GM23338 (cell line): Measurements from ENCODE around the gene CDH5. TPM values are rescaled to one million over a fixed set of nuclear protein-coding genes. Genes with fewer than 3 reads are reported as not detected.

Experiments used
- ATAC-seq: fragments of 200-7000 bp; cut with Tn5 transposase; 3 replicates; pipeline ENCODE4 v1.9.1; 2020
- DNase-seq: peaks from one replicate; pipeline ENCODE4 v3.0.0-alpha.2; 2015; ENCODE audit warnings: low spot score
- H2AFZ ChIP-seq: fragments of 200-600 bp; sonication (generic); 2 replicates; pipeline ENCODE4 v1.8.0; 2016; ENCODE audit warnings: antibody characterized with exemption, mild to moderate bottlenecking, moderate library complexity
- H3F3A ChIP-seq: fragments of 200-600 bp; sonication (generic); replicated peaks from 2 replicates; pipeline ENCODE4 v1.8.0; 2017; ENCODE audit warnings: antibody characterized with exemption, mixed run types, low read depth
- H3K27ac ChIP-seq: fragments of 200-600 bp; sonication (generic); 2 replicates; pipeline ENCODE4 v1.6.1; 2016; ENCODE audit warnings: low read depth
- H3K27me3 ChIP-seq: fragments of 200-600 bp; sonication (generic); 2 replicates; pipeline ENCODE4 v1.8.0; 2016; ENCODE audit warnings: mild to moderate bottlenecking, mixed run types, moderate library complexity; ENCODE audit not compliant: insufficient read depth
- H3K36me3 ChIP-seq: fragments of 200-600 bp; sonication (generic); 2 replicates; pipeline ENCODE4 v1.8.0; 2016; ENCODE audit warnings: mild to moderate bottlenecking; ENCODE audit not compliant: insufficient read depth
- H3K4me1 ChIP-seq: fragments of 200-600 bp; sonication (generic); 2 replicates; pipeline ENCODE4 v1.8.0; 2016; ENCODE audit warnings: mild to moderate bottlenecking, moderate library complexity; ENCODE audit not compliant: insufficient read depth
- H3K4me2 ChIP-seq: fragments of 200-600 bp; sonication (generic); 2 replicates; pipeline ENCODE4 v1.7.1; 2017; ENCODE audit warnings: mixed run types
- H3K4me3 ChIP-seq: fragments of 200-600 bp; sonication (generic); 2 replicates; pipeline ENCODE4 v1.6.1; 2016; ENCODE audit warnings: mixed run types
- H3K79me2 ChIP-seq: fragments of 200-600 bp; sonication (generic); replicated peaks from 2 replicates; pipeline ENCODE4 v1.8.0; 2017; ENCODE audit warnings: mild to moderate bottlenecking; ENCODE audit not compliant: insufficient read depth
- H3K9me2 ChIP-seq: fragments of 200-600 bp; sonication (generic); 2 replicates; pipeline ENCODE4 v1.8.0; 2017; ENCODE audit not compliant: insufficient read depth
- H4K20me1 ChIP-seq: fragments of 200-600 bp; sonication (generic); replicated peaks from 2 replicates; pipeline ENCODE4 v1.8.0; 2017; ENCODE audit warnings: mild to moderate bottlenecking; ENCODE audit not compliant: insufficient read depth
- H3K27ac Mint-ChIP-seq: 2 replicates; pipeline ENCODE4 v1.8.0; 2020; ENCODE audit warnings: inconsistent platforms, mild to moderate bottlenecking, moderate library complexity, mixed read lengths
- H3K27me3 Mint-ChIP-seq: 3 replicates; pipeline ENCODE4 v1.8.0; 2022; ENCODE audit warnings: low read depth, mild to moderate bottlenecking, moderate library complexity, mixed read lengths, inconsistent platforms; ENCODE audit not compliant: insufficient read depth, poor library complexity
- H3K36me3 Mint-ChIP-seq: 3 replicates; pipeline ENCODE4 v1.8.0; 2021; ENCODE audit warnings: low read depth, mild to moderate bottlenecking, inconsistent platforms, moderate library complexity, mixed read lengths
- H3K4me1 Mint-ChIP-seq: 3 replicates; pipeline ENCODE4 v1.8.0; 2020; ENCODE audit warnings: mild to moderate bottlenecking, inconsistent platforms, mixed read lengths
- H3K4me3 Mint-ChIP-seq: 3 replicates; pipeline ENCODE4 v1.8.0; 2021; ENCODE audit warnings: moderate library complexity, mild to moderate bottlenecking, inconsistent platforms, mixed read lengths
- H3K9me3 Mint-ChIP-seq: 3 replicates; pipeline ENCODE4 v1.8.0; 2020; ENCODE audit warnings: moderate library complexity, mild to moderate bottlenecking, inconsistent platforms, mixed read lengths
- ETS1 ChIP-seq: IDR thresholded peaks from 2 replicates; pipeline ENCODE4 v1.6.1; 2016; ENCODE audit warnings: antibody characterized with exemption
- EZH2phosphoT487 ChIP-seq: fragments of 200-600 bp; sonication (generic); IDR thresholded peaks from one replicate; pipeline ENCODE4 v1.8.1; 2018; ENCODE audit warnings: antibody characterized with exemption; ENCODE audit not compliant: unreplicated experiment
- JUNB ChIP-seq: IDR thresholded peaks from one replicate; pipeline ENCODE4 v1.6.1; 2016; ENCODE audit warnings: antibody characterized with exemption; ENCODE audit not compliant: unreplicated experiment
- NANOG ChIP-seq: IDR thresholded peaks from 2 replicates; pipeline ENCODE4 v1.6.1; 2016; ENCODE audit warnings: antibody characterized with exemption, borderline replicate concordance
- STAT1 ChIP-seq: IDR thresholded peaks from one replicate; pipeline ENCODE4 v1.6.1; 2016; ENCODE audit warnings: antibody characterized with exemption; ENCODE audit not compliant: unreplicated experiment
- ZNF331 ChIP-seq: fragments of 250-450 bp; sonication (Bioruptor Pico); IDR thresholded peaks from 2 replicates; pipeline ENCODE4 v1.5.0; 2020; ENCODE audit warnings: low read depth, mild to moderate bottlenecking, moderate library complexity
- polyA plus RNA-seq: library from polyadenylated mRNA; unstranded; fragments of >200 nt; fragmentation: Nextera tagmentation; extraction: Ambion mirVana; gene quantifications from 2 replicates; pipeline ENCODE4 v1.2.1, GENCODE V29; 2016
- total RNA-seq: library from RNA; depleted of rRNA; stranded (reverse); fragments of >200 nt; shearing (Covaris generic); gene quantifications from 2 replicates; pipeline ENCODE4 v1.2.3, GENCODE V29; 2014
- TF ChIP-seq, protein P1 (sequence below): fragments of 250-450 bp; sonication (Bioruptor Pico); IDR thresholded peaks from 2 replicates; pipeline ENCODE4 v1.5.0; 2020; ENCODE audit warnings: mild to moderate bottlenecking, moderate library complexity

Gene CDH5
- total and polyA plus RNA-seq, 2 experiments from 2014 or later, result 0.18 TPM; not detected in 1

- Histone ChIP-seq H3K4me1 (0 out of 2 replicates have a peak, but pooled peaks cover 4% of the 10 kb centered on the region), H3K79me2 (no peaks in the 10 kb centered on the region), H3K27ac (no peak overlapping the region), H3K27me3 (peaks cover 10% of the 10 kb centered on the region; the same call in 1 of the 2 replicates), H3K9me2 (no peaks in the 10 kb centered on the region), H3K4me2 (no peak overlapping the region), H3K36me3 (no peaks in the 10 kb centered on the region), H2AFZ (no peak overlapping the region), H4K20me1 (no peaks in the 10 kb centered on the region), H3F3A (no peaks in the 10 kb centered on the region), H3K4me3 (no peak overlapping the region)
- H3K4me3 Mint-ChIP-seq, result no peak overlapping the region
- H3K27me3 Mint-ChIP-seq, result peaks cover 14% of the 10 kb centered on the region
- no peak for DNase-seq
- H3K36me3 Mint-ChIP-seq, result no peaks in the 10 kb centered on the region
- no peak for ATAC-seq
- no peak for TF ChIP-seq NANOG
- no peak for TF ChIP-seq ETS1
- TF ChIP-seq JUNB, result no peak
- TF ChIP-seq EZH2phosphoT487, result no peak
- TF ChIP-seq STAT1, result no peak
- TF ChIP-seq ZNF331, result no peak
- TF ChIP-seq, protein P1, sequence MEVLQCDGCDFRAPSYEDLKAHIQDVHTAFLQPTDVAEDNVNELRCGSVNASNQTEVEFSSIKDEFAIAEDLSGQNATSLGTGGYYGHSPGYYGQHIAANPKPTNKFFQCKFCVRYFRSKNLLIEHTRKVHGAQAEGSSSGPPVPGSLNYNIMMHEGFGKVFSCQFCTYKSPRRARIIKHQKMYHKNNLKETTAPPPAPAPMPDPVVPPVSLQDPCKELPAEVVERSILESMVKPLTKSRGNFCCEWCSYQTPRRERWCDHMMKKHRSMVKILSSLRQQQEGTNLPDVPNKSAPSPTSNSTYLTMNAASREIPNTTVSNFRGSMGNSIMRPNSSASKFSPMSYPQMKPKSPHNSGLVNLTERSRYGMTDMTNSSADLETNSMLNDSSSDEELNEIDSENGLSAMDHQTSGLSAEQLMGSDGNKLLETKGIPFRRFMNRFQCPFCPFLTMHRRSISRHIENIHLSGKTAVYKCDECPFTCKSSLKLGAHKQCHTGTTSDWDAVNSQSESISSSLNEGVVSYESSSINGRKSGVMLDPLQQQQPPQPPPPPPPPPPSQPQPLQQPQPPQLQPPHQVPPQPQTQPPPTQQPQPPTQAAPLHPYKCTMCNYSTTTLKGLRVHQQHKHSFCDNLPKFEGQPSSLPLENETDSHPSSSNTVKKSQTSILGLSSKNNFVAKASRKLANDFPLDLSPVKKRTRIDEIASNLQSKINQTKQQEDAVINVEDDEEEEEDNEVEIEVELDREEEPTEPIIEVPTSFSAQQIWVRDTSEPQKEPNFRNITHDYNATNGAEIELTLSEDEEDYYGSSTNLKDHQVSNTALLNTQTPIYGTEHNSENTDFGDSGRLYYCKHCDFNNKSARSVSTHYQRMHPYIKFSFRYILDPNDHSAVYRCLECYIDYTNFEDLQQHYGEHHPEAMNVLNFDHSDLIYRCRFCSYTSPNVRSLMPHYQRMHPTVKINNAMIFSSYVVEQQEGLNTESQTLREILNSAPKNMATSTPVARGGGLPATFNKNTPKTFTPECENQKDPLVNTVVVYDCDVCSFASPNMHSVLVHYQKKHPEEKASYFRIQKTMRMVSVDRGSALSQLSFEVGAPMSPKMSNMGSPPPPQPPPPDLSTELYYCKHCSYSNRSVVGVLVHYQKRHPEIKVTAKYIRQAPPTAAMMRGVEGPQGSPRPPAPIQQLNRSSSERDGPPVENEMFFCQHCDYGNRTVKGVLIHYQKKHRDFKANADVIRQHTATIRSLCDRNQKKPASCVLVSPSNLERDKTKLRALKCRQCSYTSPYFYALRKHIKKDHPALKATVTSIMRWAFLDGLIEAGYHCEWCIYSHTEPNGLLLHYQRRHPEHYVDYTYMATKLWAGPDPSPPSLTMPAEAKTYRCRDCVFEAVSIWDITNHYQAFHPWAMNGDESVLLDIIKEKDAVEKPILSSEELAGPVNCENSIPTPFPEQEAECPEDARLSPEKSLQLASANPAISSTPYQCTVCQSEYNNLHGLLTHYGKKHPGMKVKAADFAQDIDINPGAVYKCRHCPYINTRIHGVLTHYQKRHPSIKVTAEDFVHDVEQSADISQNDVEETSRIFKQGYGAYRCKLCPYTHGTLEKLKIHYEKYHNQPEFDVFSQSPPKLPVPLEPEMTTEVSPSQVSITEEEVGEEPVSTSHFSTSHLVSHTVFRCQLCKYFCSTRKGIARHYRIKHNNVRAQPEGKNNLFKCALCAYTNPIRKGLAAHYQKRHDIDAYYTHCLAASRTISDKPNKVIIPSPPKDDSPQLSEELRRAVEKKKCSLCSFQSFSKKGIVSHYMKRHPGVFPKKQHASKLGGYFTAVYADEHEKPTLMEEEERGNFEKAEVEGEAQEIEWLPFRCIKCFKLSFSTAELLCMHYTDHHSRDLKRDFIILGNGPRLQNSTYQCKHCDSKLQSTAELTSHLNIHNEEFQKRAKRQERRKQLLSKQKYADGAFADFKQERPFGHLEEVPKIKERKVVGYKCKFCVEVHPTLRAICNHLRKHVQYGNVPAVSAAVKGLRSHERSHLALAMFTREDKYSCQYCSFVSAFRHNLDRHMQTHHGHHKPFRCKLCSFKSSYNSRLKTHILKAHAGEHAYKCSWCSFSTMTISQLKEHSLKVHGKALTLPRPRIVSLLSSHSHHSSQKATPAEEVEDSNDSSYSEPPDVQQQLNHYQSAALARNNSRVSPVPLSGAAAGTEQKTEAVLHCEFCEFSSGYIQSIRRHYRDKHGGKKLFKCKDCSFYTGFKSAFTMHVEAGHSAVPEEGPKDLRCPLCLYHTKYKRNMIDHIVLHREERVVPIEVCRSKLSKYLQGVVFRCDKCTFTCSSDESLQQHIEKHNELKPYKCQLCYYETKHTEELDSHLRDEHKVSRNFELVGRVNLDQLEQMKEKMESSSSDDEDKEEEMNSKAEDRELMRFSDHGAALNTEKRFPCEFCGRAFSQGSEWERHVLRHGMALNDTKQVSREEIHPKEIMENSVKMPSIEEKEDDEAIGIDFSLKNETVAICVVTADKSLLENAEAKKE (CRISPR knock-in tag), result no peak
- H3K4me1 Mint-ChIP-seq, result peaks cover 26% of the 10 kb centered on the region
- no peak overlapping the region for H3K27ac Mint-ChIP-seq
- H3K9me3 Mint-ChIP-seq, result peaks cover 13% of the 10 kb centered on the region
Observed at GRCh38 chr16:66403531-66404145, 37.1 kb downstream of the CDH5 start.
